GM23338 (cell line): ENCODE results near the gene DOCK6. TPM values are rescaled to one million over a fixed set of nuclear protein-coding genes. Genes with fewer than 3 reads are reported as not detected.

ENCODE experiments used
- ATAC-seq: fragments of 200-7000 bp; cut with Tn5 transposase; 3 replicates; pipeline ENCODE4 v1.9.1; 2020
- DNase-seq: peaks from one replicate; pipeline ENCODE4 v3.0.0-alpha.2; 2015; ENCODE audit warnings: low spot score
- H2AFZ ChIP-seq: fragments of 200-600 bp; sonication (generic); 2 replicates; pipeline ENCODE4 v1.8.0; 2016; ENCODE audit warnings: antibody characterized with exemption, mild to moderate bottlenecking, moderate library complexity
- H3F3A ChIP-seq: fragments of 200-600 bp; sonication (generic); replicated peaks from 2 replicates; pipeline ENCODE4 v1.8.0; 2017; ENCODE audit warnings: antibody characterized with exemption, mixed run types, low read depth
- H3K27ac ChIP-seq: fragments of 200-600 bp; sonication (generic); 2 replicates; pipeline ENCODE4 v1.6.1; 2016; ENCODE audit warnings: low read depth
- H3K27me3 ChIP-seq: fragments of 200-600 bp; sonication (generic); 2 replicates; pipeline ENCODE4 v1.8.0; 2016; ENCODE audit warnings: mild to moderate bottlenecking, mixed run types, moderate library complexity; ENCODE audit not compliant: insufficient read depth
- H3K36me3 ChIP-seq: fragments of 200-600 bp; sonication (generic); 2 replicates; pipeline ENCODE4 v1.8.0; 2016; ENCODE audit warnings: mild to moderate bottlenecking; ENCODE audit not compliant: insufficient read depth
- H3K4me1 ChIP-seq: fragments of 200-600 bp; sonication (generic); 2 replicates; pipeline ENCODE4 v1.8.0; 2016; ENCODE audit warnings: mild to moderate bottlenecking, moderate library complexity; ENCODE audit not compliant: insufficient read depth
- H3K4me2 ChIP-seq: fragments of 200-600 bp; sonication (generic); 2 replicates; pipeline ENCODE4 v1.7.1; 2017; ENCODE audit warnings: mixed run types
- H3K4me3 ChIP-seq: fragments of 200-600 bp; sonication (generic); 2 replicates; pipeline ENCODE4 v1.6.1; 2016; ENCODE audit warnings: mixed run types
- H3K79me2 ChIP-seq: fragments of 200-600 bp; sonication (generic); replicated peaks from 2 replicates; pipeline ENCODE4 v1.8.0; 2017; ENCODE audit warnings: mild to moderate bottlenecking; ENCODE audit not compliant: insufficient read depth
- H3K9me2 ChIP-seq: fragments of 200-600 bp; sonication (generic); 2 replicates; pipeline ENCODE4 v1.8.0; 2017; ENCODE audit not compliant: insufficient read depth
- H4K20me1 ChIP-seq: fragments of 200-600 bp; sonication (generic); replicated peaks from 2 replicates; pipeline ENCODE4 v1.8.0; 2017; ENCODE audit warnings: mild to moderate bottlenecking; ENCODE audit not compliant: insufficient read depth
- H3K27ac Mint-ChIP-seq: 2 replicates; pipeline ENCODE4 v1.8.0; 2020; ENCODE audit warnings: inconsistent platforms, mild to moderate bottlenecking, moderate library complexity, mixed read lengths
- H3K27me3 Mint-ChIP-seq: 3 replicates; pipeline ENCODE4 v1.8.0; 2022; ENCODE audit warnings: low read depth, mild to moderate bottlenecking, moderate library complexity, mixed read lengths, inconsistent platforms; ENCODE audit not compliant: insufficient read depth, poor library complexity
- H3K36me3 Mint-ChIP-seq: 3 replicates; pipeline ENCODE4 v1.8.0; 2021; ENCODE audit warnings: low read depth, mild to moderate bottlenecking, inconsistent platforms, moderate library complexity, mixed read lengths
- H3K4me1 Mint-ChIP-seq: 3 replicates; pipeline ENCODE4 v1.8.0; 2020; ENCODE audit warnings: mild to moderate bottlenecking, inconsistent platforms, mixed read lengths
- H3K4me3 Mint-ChIP-seq: 3 replicates; pipeline ENCODE4 v1.8.0; 2021; ENCODE audit warnings: moderate library complexity, mild to moderate bottlenecking, inconsistent platforms, mixed read lengths
- H3K9me3 Mint-ChIP-seq: 3 replicates; pipeline ENCODE4 v1.8.0; 2020; ENCODE audit warnings: moderate library complexity, mild to moderate bottlenecking, inconsistent platforms, mixed read lengths
- CREB1 ChIP-seq: fragments of 250-450 bp; sonication (Bioruptor Pico); IDR thresholded peaks from 2 replicates; pipeline ENCODE4 v1.5.0; 2020; ENCODE audit warnings: low read depth, mild to moderate bottlenecking, moderate library complexity
- CTCF ChIP-seq, 2 experiments: fragments of 200-600 bp in 1 of 2; sonication (generic) in 1 of 2; conservative IDR thresholded peaks; 2 replicates each; pipeline versions ENCODE4 v1.5.1 to v1.6.1; 2016 to 2017; ENCODE audit warnings: antibody characterized with exemption in 2 of 2, low read depth in 2 of 2, mild to moderate bottlenecking in 2 of 2, moderate library complexity in 1 of 2
- ETS1 ChIP-seq: IDR thresholded peaks from 2 replicates; pipeline ENCODE4 v1.6.1; 2016; ENCODE audit warnings: antibody characterized with exemption
- EZH2phosphoT487 ChIP-seq: fragments of 200-600 bp; sonication (generic); IDR thresholded peaks from one replicate; pipeline ENCODE4 v1.8.1; 2018; ENCODE audit warnings: antibody characterized with exemption; ENCODE audit not compliant: unreplicated experiment
- JUNB ChIP-seq: IDR thresholded peaks from one replicate; pipeline ENCODE4 v1.6.1; 2016; ENCODE audit warnings: antibody characterized with exemption; ENCODE audit not compliant: unreplicated experiment
- NANOG ChIP-seq: IDR thresholded peaks from 2 replicates; pipeline ENCODE4 v1.6.1; 2016; ENCODE audit warnings: antibody characterized with exemption, borderline replicate concordance
- POLR2AphosphoS5 ChIP-seq: IDR thresholded peaks from 2 replicates; pipeline ENCODE4 v1.6.1; 2016; ENCODE audit warnings: antibody characterized with exemption, low read depth
- REST ChIP-seq: IDR thresholded peaks from one replicate; pipeline ENCODE4 v1.6.1; 2018; ENCODE audit warnings: antibody characterized with exemption; ENCODE audit not compliant: unreplicated experiment
- ZNF114 ChIP-seq: fragments of 250-450 bp; sonication (Bioruptor Pico); IDR thresholded peaks from 2 replicates; pipeline ENCODE4 v1.5.0; 2020; ENCODE audit warnings: mild to moderate bottlenecking, moderate library complexity
- polyA plus RNA-seq: library from polyadenylated mRNA; unstranded; fragments of >200 nt; fragmentation: Nextera tagmentation; extraction: Ambion mirVana; gene quantifications from 2 replicates; pipeline ENCODE4 v1.2.1, GENCODE V29; 2016
- total RNA-seq: library from RNA; depleted of rRNA; stranded (reverse); fragments of >200 nt; shearing (Covaris generic); gene quantifications from 2 replicates; pipeline ENCODE4 v1.2.3, GENCODE V29; 2014

The DOCK6 gene
- total and polyA plus RNA-seq, 2 experiments from 2014 or later: 34.6 to 49.0 TPM

- TF ChIP-seq REST (no peak), EZH2phosphoT487 (no peak)
Observed at GRCh38 chr19:11201791-11202190, 60.5 kb downstream of the DOCK6 start (continued).

GRCh38 chr19:11200931-11201330 is 61.4 kb downstream of the DOCK6 start:
- Histone ChIP-seq H3K27me3 (no peaks in the 10 kb centered on the region), H3K79me2 (no peaks in the 10 kb centered on the region), H3K27ac (no peak overlapping the region), H3K4me1 (no peaks in the 10 kb centered on the region; the same call in 1 of the 2 replicates), H2AFZ (no peak overlapping the region), H3K4me3 (no peak overlapping the region), H3F3A (peaks cover 30% of the 10 kb centered on the region), H3K36me3 (no peaks in the 10 kb centered on the region), H3K9me2 (no peaks in the 10 kb centered on the region), H4K20me1 (no peaks in the 10 kb centered on the region), H3K4me2 (no peak overlapping the region)
- Mint-ChIP-seq H3K4me1 (peaks cover 3% of the 10 kb centered on the region; the same call in 2 of the 3 replicates), H3K36me3 (peaks cover 7% of the 10 kb centered on the region; the same call in 2 of the 3 replicates), H3K9me3 (no peaks in the 10 kb centered on the region), H3K4me3 (no peak overlapping the region), H3K27me3 (peaks cover 11% of the 10 kb centered on the region), H3K27ac (no peak overlapping the region)
- DNase-seq (no peak), ATAC-seq (no peak)
- TF ChIP-seq CREB1: no peak
- no peak for TF ChIP-seq CTCF (conservative IDR thresholded peaks at IDR 0.05; ENCODE audit: low read depth in 2 of 2)
- TF ChIP-seq POLR2AphosphoS5: no peak
- no peak for TF ChIP-seq JUNB
- no peak for TF ChIP-seq NANOG
- TF ChIP-seq ZNF114: no peak
- no peak for TF ChIP-seq EZH2phosphoT487
- TF ChIP-seq REST: no peak
- no peak for TF ChIP-seq ETS1
